GM18867 (cell line): ENCODE data around the gene SLC38A5.
A peak's percentile ranks its signal among the peaks of the same experiment; 100 is the strongest.
"Not testable (repeated sequence)": the region's sequence is repeated elsewhere in the genome, so short reads cannot be mapped to it uniquely, and the experiment has no call there.

Experiments used
- ATAC-seq: cut with Tn5 transposase; IDR thresholded peaks from one replicate; pipeline ENCODE4 v1.9.1; 2021; ENCODE audit warnings: mild to moderate bottlenecking, moderate library complexity; ENCODE audit not compliant: unreplicated experiment

Gene SLC38A5

DNA sequence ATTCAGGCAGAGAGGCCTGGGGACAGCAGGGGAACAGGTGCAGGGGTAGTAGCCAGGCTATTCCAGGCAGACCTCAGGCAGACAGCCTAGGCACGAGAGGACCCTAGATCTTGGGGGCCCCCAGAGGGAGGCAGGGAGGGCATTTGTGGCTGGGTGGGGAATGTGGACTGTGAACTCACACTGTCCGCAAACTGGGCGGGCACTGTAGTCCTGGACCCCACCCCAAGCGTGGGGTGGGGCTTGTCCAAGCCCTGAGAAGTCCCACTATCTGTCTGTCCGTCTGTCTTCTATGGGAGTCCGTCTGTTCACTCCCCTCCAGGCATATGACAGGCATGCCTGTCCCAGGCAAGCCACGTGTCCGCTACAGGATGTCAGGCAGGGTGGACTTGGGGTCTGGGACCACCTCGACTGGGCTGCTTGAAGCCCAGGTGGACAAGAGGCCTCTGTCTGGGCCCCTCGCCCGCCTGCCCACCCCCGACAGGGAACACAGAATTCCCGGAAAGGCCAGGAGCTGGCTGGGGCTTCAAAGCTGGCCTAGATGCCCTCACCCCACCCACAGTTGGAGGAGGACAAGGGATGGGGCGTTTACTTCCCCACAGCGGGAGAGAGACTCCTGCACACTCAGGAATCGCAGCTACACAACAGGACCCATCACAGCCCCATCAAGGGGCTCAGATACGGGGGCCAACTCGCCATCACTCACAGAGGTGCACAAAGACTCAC lies at the start of gene SLC38A5:
Gene SLC38A5 (minus strand): TSS at position 151 of the 723 bp plus-strand sequence. CDS start 2,336 bp downstream, outside the sequence.
- no peak for ATAC-seq

DNA sequence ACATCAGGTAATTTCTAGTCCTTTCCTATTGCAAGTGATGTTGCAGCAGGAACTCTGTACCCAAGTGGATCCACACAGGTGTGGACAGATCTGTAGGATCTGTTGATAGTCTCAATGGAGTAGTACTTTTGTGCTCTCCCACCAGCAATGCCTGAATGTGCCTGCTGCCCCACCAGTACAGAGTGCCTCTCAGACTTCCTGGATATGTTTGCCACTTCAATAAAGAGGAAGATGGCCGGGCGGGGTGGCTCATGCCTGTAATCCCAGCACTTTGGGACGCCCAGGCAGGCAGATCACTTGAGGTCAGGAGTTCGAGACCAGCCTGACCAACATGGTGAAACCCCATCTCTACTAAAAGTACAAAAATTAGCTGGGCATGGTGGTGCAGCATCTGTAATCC lies 49.4 kb upstream of the SLC38A5 start:
- ATAC-seq = not testable (repeated sequence)

DNA sequence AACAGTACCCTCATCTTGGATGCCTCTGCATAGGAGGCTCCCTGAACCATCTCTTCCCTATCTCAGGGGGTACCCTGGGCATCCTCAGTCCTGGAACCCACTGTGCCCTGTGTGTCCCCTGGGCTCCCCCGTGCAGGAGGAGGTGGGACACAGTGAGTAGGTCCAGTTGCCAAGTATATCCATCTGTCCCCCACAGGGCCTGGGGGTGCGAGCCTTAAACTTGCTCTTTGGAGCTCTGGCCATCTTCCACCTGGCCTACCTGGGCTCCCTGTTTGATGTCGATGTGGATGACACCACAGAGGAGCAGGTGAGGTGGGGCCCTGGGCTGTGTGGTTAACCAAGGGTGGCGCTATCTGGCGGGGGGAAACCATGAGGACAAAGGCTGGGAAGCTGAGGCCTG lies 46.9 kb upstream of the SLC38A5 start:
- no peak for ATAC-seq

DNA sequence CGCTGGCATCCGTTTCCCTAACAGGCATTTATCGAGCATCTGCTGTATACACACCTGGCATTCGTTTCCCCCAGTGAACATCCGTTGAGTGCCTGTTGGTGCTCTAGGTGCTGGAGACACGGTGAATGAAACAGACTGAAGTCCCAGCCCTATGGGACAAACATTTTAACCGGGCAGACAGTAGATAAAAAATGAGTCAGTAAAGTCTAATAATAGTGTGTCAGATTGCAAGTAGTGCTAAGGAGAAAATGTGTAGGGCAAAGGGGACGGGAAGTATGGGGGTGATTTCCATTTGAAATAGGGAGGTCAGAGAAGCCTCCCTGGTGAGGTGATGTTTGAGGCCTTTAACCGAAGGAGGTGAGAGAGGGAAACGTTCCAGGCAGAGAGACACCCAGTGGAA lies 46.2 kb upstream of the SLC38A5 start:
- ATAC-seq = no peak

DNA sequence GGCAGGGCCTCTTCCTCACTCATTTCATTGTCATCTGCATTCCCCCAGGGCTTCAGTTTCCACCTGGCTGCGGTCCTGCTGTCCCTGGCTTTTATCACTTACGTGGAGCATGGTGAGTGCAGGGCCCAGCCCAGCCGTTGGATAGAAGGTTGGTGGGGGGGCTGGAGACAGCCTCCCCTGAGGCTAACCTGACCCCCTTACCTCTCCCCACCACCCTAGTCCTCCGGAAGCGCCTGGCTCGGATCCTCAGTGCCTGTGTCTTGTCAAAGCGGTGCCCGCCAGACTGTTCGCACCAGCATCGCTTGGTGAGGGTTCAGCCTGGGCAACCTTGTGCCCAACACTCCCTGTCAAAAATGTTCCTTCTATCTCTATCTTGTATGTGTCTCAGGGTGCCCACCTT lies 45.8 kb upstream of the SLC38A5 start:
- no peak for ATAC-seq

DNA sequence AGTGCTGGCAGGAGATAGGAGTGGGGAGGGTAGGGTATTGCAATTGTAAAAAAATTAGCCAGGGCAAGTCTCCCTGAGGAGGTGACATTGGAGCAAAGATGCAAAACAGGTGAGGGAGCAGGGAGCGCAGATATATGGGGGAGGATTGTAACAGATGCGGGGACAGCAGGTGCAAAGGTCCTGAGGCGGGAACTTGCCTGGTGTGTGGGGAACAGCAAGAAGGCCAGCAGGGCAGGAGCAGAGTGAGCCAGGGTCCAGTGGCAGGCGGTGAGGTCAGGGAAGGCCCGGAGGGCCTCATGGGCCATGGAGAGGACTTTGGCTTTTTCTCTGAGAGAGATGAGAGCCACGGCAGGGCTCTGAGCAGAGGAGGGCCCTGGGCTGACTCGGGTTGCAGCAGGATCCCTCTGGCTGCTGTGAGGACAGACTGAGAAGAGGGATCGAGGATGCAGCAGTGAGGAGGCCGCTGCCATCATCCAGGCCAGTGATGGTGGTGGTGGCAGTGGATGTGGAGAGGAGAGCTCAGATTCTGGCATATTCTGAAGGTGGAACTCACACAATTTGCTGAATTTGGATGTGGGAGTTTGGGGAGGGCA lies 44.9 kb upstream of the SLC38A5 start:
- no peak for ATAC-seq

DNA sequence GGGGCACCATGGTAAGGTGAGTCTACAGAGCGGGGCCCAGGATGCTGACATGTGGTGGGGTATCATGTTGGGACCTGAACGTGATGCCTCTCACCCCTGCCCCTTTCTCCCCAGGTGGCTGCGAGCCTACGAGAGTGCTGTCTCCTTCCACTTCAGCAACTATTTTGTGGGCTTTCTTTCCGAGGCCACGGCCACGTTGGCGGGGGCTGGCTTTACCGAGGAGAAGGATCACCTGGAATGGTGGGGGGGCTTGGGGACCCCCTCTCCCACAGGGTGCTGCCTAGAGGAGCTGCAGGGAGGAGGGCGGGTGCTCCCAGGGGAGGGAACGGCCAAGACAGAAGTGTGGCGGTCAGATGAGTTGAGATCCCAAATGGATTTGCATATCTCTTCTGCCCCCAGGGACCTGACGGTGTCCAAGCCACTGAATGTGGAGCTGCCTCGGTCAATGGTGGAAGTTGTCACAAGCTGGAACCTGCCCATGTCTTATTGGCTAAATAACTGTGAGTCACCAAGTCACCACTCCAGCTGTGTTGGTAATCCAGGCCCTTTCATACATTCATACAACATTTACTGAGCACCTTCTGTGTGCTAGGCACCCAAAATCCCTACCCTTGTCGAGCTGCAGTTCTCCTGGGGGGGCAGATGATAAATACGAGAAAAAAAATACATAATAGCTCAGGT lies 44.2 kb upstream of the SLC38A5 start:
- no peak for ATAC-seq

DNA sequence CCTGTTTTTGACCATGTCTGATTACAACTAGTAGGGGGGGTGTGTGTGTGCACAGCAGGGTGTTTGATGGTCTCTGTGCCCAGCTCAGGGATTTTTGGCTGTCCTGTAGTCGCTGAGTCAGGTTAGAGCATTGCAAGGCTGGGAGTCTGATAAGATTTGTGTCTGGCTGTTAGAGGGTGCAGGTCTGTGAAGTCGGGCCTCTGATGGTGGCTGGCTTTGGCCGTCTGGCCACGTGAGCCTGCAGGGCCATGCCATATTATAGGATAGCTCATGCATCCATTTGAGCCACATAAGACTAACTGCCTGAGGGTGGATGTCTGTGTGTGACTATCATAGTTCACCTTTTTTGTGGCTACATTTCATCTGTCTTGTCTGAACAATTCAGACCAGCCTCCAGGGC lies 43.6 kb upstream of the SLC38A5 start:
- ATAC-seq = no peak

DNA sequence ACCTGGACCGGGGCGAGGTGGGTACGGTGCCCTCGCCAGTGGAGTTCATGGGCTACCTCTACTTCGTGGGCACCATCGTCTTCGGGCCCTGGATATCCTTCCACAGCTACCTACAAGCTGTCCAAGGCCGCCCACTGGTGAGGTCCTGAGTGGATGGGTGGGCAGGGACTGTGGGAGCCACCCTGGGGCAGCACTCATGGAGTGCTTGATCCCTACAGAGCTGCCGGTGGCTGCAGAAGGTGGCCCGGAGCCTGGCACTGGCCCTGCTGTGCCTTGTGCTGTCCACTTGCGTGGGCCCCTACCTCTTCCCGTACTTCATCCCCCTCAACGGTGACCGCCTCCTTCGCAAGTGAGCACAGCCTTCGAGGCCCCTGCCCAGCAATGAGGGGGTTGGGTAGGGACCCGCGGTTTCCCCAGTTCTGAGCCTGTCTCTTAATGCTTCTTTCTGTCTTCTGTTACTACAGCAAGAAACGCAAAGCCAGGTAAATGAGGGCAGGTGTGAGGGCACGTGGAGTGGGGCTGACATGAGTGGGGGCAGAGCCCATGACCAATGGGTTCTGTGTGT lies 42.4 kb upstream of the SLC38A5 start:
- no peak for ATAC-seq

DNA sequence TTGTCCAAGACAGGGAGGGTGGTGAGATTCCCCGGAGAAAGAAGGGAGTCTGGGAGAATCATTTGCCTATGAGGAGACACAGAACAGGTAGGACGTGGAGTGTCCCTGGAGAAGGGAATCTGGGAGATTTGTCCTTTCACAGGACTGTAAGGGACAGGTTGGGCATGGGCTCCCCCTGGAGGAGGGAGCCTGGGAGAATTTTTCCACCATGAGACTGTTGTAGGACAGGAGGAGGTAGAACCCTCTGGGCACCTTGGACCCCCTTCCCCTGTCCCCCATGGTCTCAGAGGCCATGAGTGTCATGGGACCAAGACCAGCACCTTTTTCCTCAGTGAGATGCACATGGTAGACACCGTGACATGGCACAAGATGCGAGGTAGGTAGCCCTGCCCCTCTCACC lies 41.5 kb upstream of the SLC38A5 start:
- no peak for ATAC-seq

DNA sequence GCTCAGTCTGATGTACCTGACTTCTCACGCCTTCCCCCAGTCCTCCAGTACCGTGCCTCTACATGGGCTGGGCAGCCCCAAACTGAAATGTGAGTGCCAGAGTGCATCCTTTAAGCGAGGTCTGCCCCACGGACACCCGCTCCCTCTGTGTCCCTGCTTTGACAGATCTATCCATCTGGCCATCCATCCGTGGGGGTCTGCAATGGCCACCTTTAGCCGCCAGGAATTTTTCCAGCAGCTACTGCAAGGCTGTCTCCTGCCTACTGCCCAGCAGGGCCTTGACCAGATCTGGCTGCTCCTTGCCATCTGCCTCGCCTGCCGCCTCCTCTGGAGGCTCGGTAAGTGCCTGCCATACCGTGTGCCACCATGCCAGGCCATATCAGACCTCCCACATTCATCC lies 39.6 kb upstream of the SLC38A5 start:
- no peak for ATAC-seq

DNA sequence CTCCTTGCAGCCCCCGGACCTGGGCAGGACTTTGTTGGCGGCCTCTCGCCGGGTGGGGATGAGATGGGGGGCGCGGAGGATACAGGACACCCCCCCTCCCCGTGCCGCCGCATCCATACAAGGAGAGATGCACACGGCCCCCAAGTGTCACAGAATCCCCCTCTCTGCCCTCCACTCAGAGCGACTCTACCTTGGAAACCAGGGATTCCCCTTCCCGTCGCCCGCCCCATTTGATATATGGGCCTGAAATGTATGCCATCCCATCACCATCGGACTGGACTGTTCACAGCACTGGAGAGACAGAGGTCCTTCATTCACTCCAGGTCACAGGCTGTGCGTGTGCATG lies 39.2 kb upstream of the SLC38A5 start:
- ATAC-seq = no peak

DNA sequence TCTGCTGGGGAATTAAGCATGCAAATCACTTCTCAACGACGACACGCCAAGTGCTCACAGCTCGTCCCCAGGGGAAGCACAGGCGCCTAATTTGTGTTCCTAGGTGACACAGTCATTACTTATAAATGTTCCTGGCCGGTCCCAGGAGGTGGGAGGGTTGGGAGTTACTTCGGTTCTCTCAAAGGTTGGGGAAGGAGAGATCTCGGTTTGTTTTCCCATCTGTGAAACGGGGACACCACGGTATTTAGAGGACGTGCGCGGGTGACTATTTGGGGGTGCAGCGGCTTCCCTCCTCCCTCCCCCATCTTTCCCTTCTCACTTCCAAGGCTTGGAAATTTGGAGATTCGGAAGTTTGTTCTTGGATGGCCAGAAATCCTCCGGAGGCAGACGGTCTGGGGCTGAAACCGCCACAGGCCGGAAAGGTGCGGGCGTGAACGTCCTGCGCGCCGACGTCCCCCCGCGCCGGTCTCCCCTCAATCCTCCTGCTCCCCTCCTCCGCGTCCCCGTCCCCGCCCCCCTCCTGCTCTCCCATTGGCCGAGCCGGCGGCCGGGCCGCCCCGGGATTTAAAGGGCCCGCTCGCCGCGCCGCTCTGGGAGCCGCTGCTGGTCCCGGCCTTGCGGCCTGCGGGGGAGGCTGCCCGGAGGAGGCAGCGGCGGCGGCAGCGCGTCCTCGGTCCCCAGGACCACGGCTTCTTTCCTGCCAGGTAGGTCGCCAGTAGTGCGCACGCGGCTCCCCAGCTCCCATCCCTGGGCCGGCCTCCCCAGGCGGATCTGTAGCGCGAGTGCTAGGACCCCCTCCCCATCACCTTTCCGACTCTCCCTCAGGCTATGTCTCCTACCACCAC lies 38.6 kb upstream of the SLC38A5 start, which contains the start of gene PORCN:
Gene PORCN (plus strand): TSS at position 593 of the 845 bp plus-strand sequence. CDS start 829 bp downstream, outside the sequence.
- peak; percentile 75 for ATAC-seq

DNA sequence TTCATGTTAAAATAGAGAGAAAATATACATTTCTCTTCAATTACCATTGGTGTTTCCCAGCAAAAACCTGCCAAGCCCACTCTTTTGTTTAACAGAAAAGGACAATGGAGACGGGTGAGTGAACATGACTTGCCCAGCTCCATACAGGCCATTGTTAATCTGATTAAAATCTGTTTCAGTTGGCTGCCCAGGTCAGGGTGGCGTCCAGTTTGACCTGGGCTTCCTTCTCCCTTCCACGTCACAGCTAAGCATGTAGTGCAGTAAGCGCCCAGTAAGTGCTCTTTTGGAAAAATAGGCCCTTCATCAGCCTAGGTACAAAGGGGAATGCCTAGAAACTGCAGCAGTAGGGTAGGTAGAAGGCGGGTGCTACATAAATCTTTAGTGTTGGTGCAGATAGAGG lies 37.2 kb upstream of the SLC38A5 start:
- no peak for ATAC-seq

DNA sequence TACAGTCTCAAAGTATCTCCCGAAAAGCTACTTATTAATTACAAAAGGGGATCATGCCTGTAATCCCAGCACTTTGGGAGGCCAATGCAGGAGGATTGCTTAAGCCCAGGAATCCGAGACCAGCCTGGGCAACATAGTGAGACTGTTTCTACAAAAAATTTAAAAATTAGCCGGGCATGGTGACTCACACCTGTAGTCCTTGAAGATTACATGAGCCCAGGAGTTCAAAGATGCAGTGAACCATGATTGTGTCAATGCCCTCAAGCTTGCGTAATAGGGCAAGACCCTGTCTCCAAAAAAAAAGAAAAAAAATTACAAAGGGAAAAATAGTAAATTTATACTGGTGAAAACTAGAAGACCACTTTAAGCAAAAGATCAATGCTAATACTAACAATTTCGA lies 35.4 kb upstream of the SLC38A5 start:
- no peak for ATAC-seq

DNA sequence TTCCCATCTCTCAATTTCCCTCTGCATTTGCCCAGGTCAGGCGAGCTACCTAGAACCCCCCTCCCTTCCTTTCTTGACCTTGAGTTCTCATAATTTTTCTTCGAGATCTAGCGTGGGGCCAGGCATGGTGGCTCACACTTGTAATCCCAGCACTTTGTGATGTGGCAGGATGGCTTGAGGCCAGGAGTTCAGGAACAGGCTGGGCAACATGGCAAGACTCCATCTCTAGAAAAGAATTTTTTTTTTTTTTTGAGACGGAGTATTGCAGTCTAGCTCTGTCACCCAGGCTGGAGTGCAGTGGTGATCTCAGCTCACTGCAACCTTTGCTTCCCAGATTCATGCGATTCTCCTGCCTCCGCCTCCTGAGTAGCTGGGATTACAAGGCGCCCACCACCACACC lies 34.2 kb upstream of the SLC38A5 start:
- ATAC-seq = no peak

DNA sequence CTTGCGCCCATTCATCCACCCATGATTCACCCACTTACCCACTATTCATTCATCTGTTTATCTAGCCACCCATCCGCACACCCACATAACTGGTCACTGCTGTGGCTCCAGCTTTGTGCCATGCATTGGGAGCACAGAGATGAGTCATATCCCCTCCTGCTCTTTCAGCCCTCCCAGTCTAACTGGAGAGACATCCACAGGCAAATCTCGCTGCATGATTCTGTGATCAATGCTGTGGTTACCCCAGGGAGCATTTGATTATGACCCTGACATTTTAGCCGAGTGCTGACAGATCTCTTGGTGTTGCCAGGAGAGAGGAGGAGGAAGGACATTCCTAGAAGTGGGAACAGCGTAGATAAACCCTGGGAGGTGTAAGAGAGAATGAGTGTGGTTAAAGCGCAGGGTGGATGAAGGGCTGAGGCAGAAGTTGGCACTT lies 28.3 kb upstream of the SLC38A5 start:
- ATAC-seq = no peak

DNA sequence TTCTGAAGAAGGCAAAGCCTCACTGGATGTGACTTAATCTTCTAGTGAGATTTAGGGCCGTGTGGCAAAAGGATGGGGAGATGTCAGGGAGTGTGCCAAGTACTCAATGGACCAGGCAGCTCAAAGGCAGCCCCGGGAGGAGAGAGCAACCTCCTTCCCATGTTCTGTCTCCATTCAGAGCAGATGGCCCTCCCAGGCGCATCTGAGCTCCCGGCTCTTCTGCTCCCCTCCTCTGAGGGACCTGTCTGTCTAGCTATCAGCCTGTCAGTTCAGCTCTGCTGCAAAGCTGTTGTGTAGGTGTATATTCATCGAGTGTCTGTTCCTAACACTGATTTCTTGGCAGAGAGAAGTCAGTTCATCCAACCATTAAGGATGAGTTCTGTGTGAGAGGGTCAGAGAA lies 27.8 kb upstream of the SLC38A5 start:
- ATAC-seq = no peak

DNA sequence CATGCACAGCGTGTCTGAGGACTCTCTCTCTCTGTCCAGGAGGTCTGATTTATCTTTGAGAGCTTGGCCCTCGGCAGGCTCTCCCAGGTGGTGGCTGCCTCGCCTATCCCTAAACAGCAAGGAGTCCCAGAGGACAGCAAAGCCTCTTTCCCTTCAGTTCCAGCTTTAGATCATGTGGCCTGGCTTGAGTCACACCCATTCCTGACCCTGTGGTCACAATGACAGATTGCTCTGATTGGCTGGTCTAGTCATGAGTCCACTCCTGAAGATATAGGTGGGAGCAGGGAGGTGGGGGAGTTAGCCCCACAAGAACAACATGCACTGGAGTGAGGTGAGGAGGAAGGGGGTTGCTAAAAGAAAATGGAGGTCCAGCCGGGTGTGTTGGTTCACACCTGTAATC lies 26.6 kb upstream of the SLC38A5 start:
- no peak for ATAC-seq

DNA sequence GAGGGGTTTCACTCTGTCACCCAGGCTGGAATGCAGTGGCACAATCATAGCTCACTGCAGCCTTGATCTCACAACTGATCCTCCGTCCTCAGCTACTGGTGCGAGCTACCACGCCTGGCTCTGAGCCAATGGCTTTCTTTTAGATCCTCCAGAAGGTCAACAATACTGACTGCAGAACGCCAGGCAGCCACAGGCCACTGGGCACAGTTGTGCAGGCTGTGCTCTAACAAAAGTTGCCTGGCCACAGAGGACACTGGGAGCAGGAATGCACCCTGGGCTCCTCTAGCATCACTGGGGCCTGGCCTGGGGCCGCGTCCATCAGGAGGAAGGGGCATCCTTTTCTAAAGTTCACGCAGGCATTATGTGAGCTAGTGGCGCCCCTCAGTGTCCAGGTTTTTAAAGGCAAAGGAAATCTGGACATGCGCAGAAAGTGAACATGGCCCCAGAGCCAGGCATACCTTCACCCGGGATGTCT lies 23.9 kb upstream of the SLC38A5 start:
- no peak for ATAC-seq
